Motor neuron (in vitro differentiated cells): Measurements from ENCODE around the gene RAB34. TPM values are rescaled to one million over a fixed set of nuclear protein-coding genes. Genes with fewer than 3 reads are reported as not detected.

Source experiments
- ATAC-seq, 8 experiments: fragments of 200-7000 bp; cut with Tn5 transposase; replicated peaks in 6 of 8; 2 replicates each; pipeline ENCODE4 v1.8.0; 2021; ENCODE audit warnings: mild to moderate bottlenecking in 8 of 8, moderate library complexity in 8 of 8
- H3K27ac ChIP-seq, 2 donors: fragments of 250-450 bp; sonication (Bioruptor Pico); 2 replicates each; pipeline ENCODE4 v1.9.0; 2021; ENCODE audit warnings: antibody characterized with exemption in 2 of 2, mild to moderate bottlenecking in 2 of 2, moderate library complexity in 1 of 2
- H3K4me1 ChIP-seq, 2 donors: fragments of 250-450 bp; sonication (Bioruptor Pico); replicated peaks in 1 of 2; 2 replicates each; pipeline ENCODE4 v1.6.1; 2021; ENCODE audit warnings: antibody characterized with exemption in 2 of 2, mild to moderate bottlenecking in 2 of 2, moderate library complexity in 1 of 2
- H3K4me3 ChIP-seq, 5 donors: fragments of 250-450 bp; sonication (Bioruptor Pico); 2 replicates each; pipeline ENCODE4 v1.9.0; 2021; ENCODE audit warnings: antibody characterized with exemption in 5 of 5, mild to moderate bottlenecking in 5 of 5, moderate library complexity in 4 of 5
- WGBS, 10 experiments: fragments of 450-650 bp; shearing (Covaris generic); methylation state at CpG; one replicate each; pipeline ENCODE4 v1.0.0; 2022; 5-methylcytosine and 5-hydroxymethylcytosine counted together
- in situ Hi-C, 9 experiments: fragments of 400-800 bp; cut with MboI; loops; one replicate each; pipeline ENCODE4 v1.15.0; 2021; ENCODE audit warnings: low sequenced_read_pairs in 9 of 9, low pct_unique_long_range_greater_than_20kb in 2 of 9; ENCODE audit not compliant: unreplicated experiment in 9 of 9
- total RNA-seq, 8 experiments: library from RNA; unstranded; fragments of 300-600 nt; gene quantifications; 2 replicates each; pipeline versions ENCODE4 v1.2.3 to v1.2.4, GENCODE V29; 2022

Gene RAB34
- total RNA-seq, 8 experiments from 2014 or later = 9.4 to 91.5 (median 44.4) TPM

DNA sequence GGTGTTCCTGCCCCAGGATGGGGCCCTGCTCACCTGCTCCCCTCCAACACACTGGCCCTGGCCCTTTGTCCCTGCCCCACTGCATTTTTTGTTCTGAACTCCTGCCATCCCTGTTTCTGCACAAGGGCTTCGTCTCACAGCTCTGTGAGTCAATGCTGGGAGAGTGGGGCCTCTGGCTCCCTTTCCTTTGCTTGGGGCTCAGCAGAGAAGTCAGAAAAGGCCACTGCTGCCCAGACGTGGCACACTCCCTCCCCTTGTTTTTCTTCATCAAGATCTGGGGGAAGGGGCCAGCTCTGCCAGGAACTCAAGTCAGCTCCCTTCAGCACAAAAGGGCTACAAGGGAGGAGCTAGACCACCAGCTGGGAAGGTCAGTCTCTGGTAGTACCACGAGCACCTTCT lies 14.9 kb downstream of the RAB34 start:
- Histone ChIP-seq H3K4me3 (no peak overlapping the region), H3K27ac (no peak overlapping the region), H3K4me1 (no peaks in the 10 kb centered on the region)
- in situ Hi-C loops = loop anchor here in 1 of 9 experiments (25.0 kb wide), 1 partner anchor 90 kb away; the partner anchor contains the start of gene RSKR
- ATAC-seq = no peak
- 50 to 100% (median 60%) methylated on average over 1 of the region's 3 CpGs; no CpG with 5 or more reads in 5 of the 10 experiments for WGBS, 10 experiments

DNA sequence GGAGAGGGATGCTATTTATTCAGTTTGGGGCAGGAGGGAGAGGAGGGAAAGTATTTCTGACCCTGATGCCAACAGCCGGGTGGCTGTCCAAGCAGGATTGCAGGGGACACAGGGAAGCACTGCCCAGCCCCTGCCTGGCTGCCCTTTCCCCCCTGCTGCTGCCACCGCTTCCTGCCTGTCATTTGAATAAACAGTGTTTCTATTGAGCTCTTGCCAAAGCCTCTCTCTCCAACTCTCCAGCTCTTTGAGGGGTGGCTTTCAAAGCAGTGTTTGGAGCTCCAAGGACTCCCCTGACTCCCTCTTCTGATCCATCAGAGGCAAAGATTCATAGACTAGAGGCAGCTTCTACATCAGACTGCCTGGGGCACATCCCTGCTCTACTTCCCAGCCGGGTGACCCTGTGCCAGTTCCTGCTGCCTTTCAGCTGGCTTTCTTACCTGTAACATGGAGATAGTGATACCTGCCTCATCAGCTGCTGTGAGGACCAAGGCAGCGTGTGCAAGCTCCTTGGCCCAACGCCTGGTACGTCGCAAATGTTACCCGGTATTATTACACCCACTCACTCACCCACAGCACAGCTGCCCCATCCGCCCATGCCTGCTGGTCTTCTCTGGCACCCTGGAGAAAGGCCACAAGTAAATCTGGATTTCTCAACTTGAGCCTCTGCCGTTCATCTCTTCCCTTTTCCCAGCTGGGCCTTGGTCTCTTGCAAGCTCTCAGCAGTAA lies 15.5 kb downstream of the RAB34 start:
- 60 to 100% (median 80%) methylated on average over 1 to 7 of the region's 10 CpGs; no CpG with 5 or more reads in 3 of the 10 experiments for WGBS, 10 experiments
- ATAC-seq = peak in 1 of 8 experiments; percentile 13
- Histone ChIP-seq H3K27ac (no peak overlapping the region), H3K4me1 (no peaks in the 10 kb centered on the region), H3K4me3 (no peak overlapping the region)
- in situ Hi-C loops = loop anchor here in 1 of 9 experiments (25.0 kb wide), 1 partner anchor 90 kb away; the partner anchor contains the start of gene RSKR

DNA sequence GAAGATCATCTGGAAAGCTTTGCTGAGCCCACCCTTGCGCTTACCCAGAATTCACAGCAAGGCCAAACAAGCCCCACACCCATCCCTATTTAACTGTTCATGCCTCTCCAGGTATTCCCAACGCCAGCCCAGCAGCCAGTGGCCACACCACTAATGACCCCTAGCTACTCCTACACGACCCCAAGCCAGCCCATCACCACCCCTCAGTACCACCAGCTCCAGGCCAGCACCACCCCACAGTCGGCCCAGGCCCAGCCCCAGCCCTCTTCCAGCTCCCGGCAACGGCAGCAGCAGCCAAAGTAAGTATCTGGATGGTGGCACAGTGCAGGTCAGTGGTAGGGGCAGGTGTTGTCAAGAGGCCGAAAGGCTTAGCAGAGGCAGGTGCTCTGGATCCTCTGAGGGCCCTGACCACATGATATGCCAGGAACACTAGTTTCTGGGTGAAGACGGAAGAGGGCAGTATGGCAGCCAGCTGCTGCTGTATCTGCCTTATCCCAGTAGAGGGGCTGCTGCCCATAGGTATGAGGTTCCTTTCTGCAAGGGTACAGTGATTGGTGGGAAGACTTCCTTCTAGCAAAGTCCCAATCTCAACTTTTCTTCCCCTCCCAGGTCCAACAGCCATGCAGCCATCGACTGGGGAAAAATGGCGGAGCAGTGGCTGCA lies 16.7 kb downstream of the RAB34 start:
- Histone ChIP-seq H3K4me3 (no peak overlapping the region), H3K4me1 (no peaks in the 10 kb centered on the region), H3K27ac (no peak overlapping the region)
- WGBS, 10 experiments = 60 to 100% (median 95%) methylated on average over 1 to 3 of the region's 10 CpGs; no CpG with 5 or more reads in 5 of the 10 experiments
- in situ Hi-C loops = loop anchor here in 1 of 9 experiments (25.0 kb wide), 1 partner anchor 89 kb away; the partner anchor contains the start of gene RSKR
- no peak for ATAC-seq

DNA sequence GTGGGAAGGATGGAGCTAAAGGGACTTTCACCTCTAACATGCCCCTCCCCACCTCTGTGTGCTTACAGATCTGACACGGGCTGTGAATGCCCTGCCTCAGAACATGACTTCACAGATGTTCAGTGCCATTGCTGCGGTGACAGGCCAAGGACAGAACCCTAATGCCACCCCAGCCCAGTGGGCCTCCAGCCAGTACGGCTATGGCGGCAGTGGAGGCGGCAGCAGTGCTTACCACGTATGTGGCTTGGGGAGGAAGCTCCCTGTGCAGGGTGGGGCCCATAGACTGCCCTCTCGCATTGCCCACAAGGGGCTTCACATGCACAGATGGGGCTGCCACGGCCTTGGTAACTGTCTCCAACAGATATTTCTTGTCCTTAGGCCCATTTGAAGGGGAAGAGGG lies 17.4 kb downstream of the RAB34 start:
- ATAC-seq = no peak

DNA sequence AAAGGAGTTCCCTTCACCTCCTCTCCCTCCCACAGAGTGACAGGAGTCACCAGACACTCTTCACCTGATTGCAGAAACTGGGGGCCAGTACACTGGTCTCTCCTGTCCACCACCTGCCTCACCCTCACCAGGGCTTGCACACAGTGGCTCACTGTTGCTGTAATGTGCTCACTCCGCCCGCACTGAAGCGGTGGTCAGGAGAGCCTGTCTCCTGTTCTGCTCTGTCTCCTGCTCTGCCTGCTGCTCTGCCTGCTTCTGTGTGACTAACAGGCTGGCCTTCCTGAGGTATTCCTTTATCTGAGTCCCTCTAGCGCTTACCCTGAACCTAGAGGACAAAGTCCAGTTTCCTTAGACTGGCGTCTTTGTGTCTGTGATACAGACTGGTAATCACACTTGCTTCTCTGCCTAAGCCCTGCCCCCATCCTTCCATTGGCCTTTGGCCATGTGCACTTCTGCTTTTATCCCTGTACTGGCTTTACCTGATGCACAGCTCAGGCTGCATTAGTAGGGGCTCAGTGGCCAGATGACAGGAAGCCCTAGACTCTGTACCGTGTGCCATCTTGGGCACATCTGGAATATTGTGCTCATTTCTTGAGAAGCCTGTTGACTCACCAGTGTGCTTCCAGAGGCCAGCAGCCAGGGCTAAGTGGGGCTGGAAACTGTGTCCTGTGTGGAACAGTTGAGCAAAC lies 19.3 kb downstream of the RAB34 start:
- no peak overlapping the region for H3K4me3 ChIP-seq
- ATAC-seq = no peak
- WGBS, 10 experiments = 80 to 100% (median 98%) methylated on average over 1 to 5 of the region's 6 CpGs; no CpG with 5 or more reads in 4 of the 10 experiments
- in situ Hi-C loops = no loop called here
- peaks cover 2 to 11% of the 10 kb centered on the region in 2 donors for H3K4me1 ChIP-seq
- no peak overlapping the region for H3K27ac ChIP-seq

More for the DNA sequence above, 17.4 kb downstream of the RAB34 start:
- Histone ChIP-seq H3K4me3 (no peak overlapping the region), H3K27ac (no peak overlapping the region), H3K4me1 (no peaks in the 10 kb centered on the region)
- in situ Hi-C loops = loop anchor here in 1 of 9 experiments (25.0 kb wide), 1 partner anchor 88 kb away; the partner anchor contains the start of gene RSKR
- whole genome bisulfite sequencing, 10 experiments = 90 to 100% (median 100%) methylated on average over 1 to 3 of the region's 8 CpGs; no CpG with 5 or more reads in 7 of the 10 experiments

DNA sequence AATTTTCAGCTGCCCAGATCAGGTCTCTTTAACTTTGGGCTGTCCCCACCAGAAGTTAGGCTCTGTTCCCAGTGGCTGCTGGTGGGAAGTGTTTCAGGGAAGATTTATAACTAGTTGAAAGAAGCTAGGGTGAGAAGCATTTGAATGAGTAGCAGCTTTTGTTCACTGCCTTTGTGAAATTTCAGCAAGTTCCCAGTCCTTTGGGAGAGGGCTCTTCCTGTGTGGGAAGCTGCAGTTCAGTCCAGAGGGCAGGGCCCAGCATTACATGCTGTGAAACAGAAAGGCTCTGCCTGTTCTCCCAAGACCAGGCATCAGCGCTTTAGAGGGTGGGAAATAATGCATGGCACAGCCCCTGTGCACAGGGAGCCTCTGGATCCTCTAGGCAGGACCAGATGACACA lies 23.8 kb downstream of the RAB34 start:
- in situ Hi-C loops = no loop called here
- ATAC-seq = peak in 5 of 8 experiments; percentile 50 to 81 (median 64)
- WGBS, 10 experiments = 14 to 100% (median 60%) methylated on average over 1 of the region's 1 CpG; no CpG with 5 or more reads in 3 of the 10 experiments
- H3K4me1 ChIP-seq = peaks cover 2 to 13% of the 10 kb centered on the region in 2 donors
- peak overlapping the region in 1 of 2 donors; percentile 32 for H3K27ac ChIP-seq
- H3K4me3 ChIP-seq = no peak overlapping the region

DNA sequence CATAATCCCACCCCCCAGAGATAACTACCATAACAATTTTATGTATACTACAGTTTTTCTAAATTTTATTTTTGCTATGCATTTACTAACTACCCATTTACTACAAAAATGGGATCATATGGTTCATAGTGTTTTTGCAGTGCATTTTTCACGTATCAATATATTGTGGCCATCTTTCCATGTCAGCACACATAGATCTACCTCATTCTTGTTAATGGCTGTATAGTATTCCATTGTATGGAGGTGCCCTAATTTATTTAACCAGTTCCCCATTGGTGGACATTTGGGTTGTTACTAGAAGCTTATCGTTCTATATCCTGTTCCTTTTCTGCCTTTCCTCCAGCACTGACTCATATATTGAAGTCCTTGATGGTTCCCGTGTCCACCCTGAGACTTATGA lies 28.7 kb downstream of the RAB34 start:
- in situ Hi-C loops = no loop called here
- H3K27ac ChIP-seq = no peak overlapping the region
- no peak for ATAC-seq
- WGBS, 10 experiments = 83 to 100% (median 98%) methylated on average over 1 to 3 of the region's 3 CpGs
- no peak overlapping the region for H3K4me3 ChIP-seq
- H3K4me1 ChIP-seq = peaks cover 2 to 5% of the 10 kb centered on the region in 2 donors

DNA sequence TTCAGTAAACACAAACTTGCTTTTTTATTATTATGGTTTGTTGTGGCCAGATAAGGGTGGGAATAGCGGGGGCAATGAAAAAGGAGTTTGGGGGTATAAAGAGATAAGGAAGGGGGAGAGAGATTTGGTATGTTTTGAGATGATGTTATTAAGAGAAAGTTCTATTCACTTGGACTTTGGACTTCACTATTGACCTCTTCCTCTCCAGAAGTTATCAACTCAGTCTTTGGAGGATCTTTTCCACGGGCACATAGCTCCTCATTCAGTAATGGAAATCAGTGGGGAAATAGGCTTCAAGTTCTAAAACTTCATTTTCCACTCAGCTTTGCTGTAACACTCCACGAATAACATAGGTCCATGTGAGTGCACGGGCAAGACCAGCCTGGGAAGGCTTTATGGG lies 29.2 kb downstream of the RAB34 start:
- no peak for ATAC-seq
- Histone ChIP-seq H3K27ac (no peak overlapping the region), H3K4me1 (peaks cover 0 to 2% of the 10 kb centered on the region in 2 donors), H3K4me3 (no peak overlapping the region)
- WGBS, 10 experiments = 78 to 100% (median 95%) methylated on average over 1 to 4 of the region's 4 CpGs
- in situ Hi-C loops = no loop called here

DNA sequence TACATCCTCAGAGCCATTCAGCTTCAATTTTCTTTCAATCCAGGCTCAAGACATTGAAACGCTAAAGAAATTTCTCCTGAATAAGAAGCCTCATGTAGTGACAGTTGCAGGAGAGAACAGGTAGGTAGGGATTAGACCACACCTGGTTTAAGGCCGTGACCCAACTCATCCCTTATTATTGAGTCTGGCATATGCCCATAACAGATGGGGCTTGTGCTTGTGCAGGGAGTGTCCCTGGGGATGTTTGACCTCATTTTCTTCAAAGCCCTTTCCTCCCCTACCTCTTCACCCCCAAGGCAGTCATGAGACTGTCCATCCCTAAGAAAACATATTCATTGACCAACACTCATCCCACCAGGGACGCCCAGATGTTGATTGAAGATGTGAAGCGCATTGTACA lies 31.4 kb downstream of the RAB34 start:
- H3K4me1 ChIP-seq = no peaks in the 10 kb centered on the region
- ATAC-seq = peak in 1 of 8 experiments; percentile 29
- H3K4me3 ChIP-seq = no peak overlapping the region
- H3K27ac ChIP-seq = no peak overlapping the region
- in situ Hi-C loops = no loop called here
- 71 to 100% (median 88%) methylated on average over 1 to 4 of the region's 4 CpGs; no CpG with 5 or more reads in 2 of the 10 experiments for WGBS, 10 experiments

DNA sequence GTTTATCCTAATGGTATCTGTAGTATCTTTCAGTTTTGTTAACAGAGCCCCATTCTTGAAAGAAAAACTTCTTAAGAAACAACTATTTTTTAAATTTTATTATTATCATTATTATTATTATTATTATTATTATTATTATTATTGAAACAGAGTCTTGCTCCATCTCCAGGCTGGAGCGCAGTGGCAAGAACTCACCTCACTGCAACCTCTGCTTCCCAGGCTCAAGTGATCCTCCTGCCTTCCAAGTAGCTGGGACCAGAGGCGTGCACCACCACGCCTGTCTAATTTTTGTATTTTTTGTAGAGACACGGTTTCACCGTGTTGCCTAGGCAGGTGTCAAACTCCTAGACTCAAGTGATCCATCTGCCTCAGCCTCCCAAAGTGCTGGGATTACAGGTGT lies 32.3 kb downstream of the RAB34 start:
- H3K27ac ChIP-seq = no peak overlapping the region
- H3K4me1 ChIP-seq = no peaks in the 10 kb centered on the region
- H3K4me3 ChIP-seq = no peak overlapping the region
- in situ Hi-C loops = no loop called here
- ATAC-seq = no peak
- 74 to 100% (median 92%) methylated on average over 1 to 5 of the region's 5 CpGs; no CpG with 5 or more reads in 2 of the 10 experiments for WGBS, 10 experiments

DNA sequence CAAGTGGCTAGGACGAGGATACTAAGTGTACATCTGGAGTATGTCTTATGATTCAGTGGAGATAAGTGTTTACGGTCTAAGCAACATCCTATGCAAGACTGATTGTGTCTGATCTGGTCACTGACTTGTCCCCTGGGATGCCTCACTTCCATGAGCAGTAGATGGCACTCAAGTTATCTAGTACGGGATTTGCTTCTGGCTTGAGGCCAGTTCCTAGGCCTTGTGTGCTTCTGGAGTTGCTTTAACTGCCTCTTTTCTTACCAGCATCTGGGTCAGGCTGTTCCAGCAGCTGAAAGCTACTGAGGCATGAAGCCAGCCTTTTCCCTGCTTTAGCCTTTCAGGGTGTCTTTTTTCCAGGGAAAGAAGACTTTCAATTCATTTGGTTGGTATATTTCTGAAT lies 32.7 kb downstream of the RAB34 start:
- H3K4me3 ChIP-seq = no peak overlapping the region
- peak in 3 of 8 experiments; percentile 32 to 57 (median 49) for ATAC-seq
- H3K27ac ChIP-seq = no peak overlapping the region
- H3K4me1 ChIP-seq = no peaks in the 10 kb centered on the region
- in situ Hi-C loops = no loop called here
- WGBS, 10 experiments = 30 to 100% (median 80%) methylated on average over 1 to 2 of the region's 3 CpGs; no CpG with 5 or more reads in 3 of the 10 experiments

DNA sequence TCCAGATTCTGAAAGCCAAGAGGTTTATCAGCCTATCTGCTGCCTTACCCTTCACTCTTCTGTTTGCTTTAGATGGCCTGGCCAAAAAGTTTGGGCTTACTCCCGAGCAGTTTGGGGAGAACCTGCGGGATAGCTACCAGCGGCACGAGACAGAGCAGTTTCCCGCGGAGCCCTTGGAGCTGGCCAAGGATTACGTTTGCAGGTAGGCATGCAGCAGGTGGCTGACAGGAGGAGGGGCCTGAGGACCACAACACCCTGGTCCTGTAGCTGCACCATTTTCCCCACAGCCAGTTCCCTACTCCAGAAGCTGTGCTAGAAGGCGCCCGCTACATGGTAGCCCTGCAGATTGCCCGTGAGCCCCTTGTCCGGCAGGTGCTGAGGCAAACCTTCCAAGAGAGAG lies 35.0 kb downstream of the RAB34 start:
- ATAC-seq = no peak
- in situ Hi-C loops = no loop called here
- whole genome bisulfite sequencing, 10 experiments = 89 to 100% (median 98%) methylated on average over 1 to 7 of the region's 11 CpGs; no CpG with 5 or more reads in 4 of the 10 experiments

More for the DNA sequence above, 35.0 kb downstream of the RAB34 start:
- Histone ChIP-seq H3K4me3 (no peak overlapping the region), H3K27ac (no peak overlapping the region), H3K4me1 (no peaks in the 10 kb centered on the region)
